Gastroesophageal sphincter (tissue), 2 donors: ENCODE data around the gene S1PR2.

Experiments used
- POLR2A ChIP-seq, 2 donors: fragments of 450-650 bp; IDR thresholded peaks; one replicate each; pipeline ENCODE4 v1.6.1; 2017; ENCODE audit warnings: antibody characterized with exemption in 2 of 2, mild to moderate bottlenecking in 2 of 2, moderate library complexity in 1 of 2
- POLR2AphosphoS5 ChIP-seq: sonication (generic); formaldehyde crosslinking; IDR thresholded peaks from one replicate; pipeline ENCODE4 v1.6.1; 2017; ENCODE audit warnings: antibody characterized with exemption

GRCh38 chr19:10211691-10212090 is 19.4 kb downstream of the S1PR2 start:
- TF ChIP-seq POLR2A (IDR thresholded peaks at IDR 0.05) (no peak), POLR2AphosphoS5 (no peak)
